ENCODE data around the gene FARS2. TPM values are rescaled to one million over a fixed set of nuclear protein-coding genes. Genes with fewer than 3 reads are reported as not detected.
A peak's percentile ranks its signal among the peaks of the same experiment; 100 is the strongest.

Gene FARS2
- total RNA-seq, 2 experiments from 2014 or later: 13.8 to 14.3 TPM

- Histone ChIP-seq H3K36me3 (ENCODE audit: insufficient read depth, low read length) (no peaks in the 10 kb centered on the region), H3K27ac (ENCODE audit: low read depth, low read length, poor library complexity, severe bottlenecking) (no peak overlapping the region), H2AFZ (ENCODE audit: low read length) (no peak overlapping the region), H3K4me1 (ENCODE audit: insufficient read depth, low read length, poor library complexity, severe bottlenecking) (peaks cover 7% of the 10 kb centered on the region), H3K4me3 (ENCODE audit: low read depth, low read length, poor library complexity, severe bottlenecking) (no peak overlapping the region), H3K4me2 (ENCODE audit: low read length) (no peak overlapping the region), H4K20me1 (ENCODE audit: insufficient read depth, low read length) (peaks cover 9% of the 10 kb centered on the region; the same call in 1 of the 2 replicates), H3K9me2 (ENCODE audit: insufficient read depth, low read length) (no peaks in the 10 kb centered on the region), H3K79me2 (ENCODE audit: insufficient read depth, low read depth, low read length) (no peaks in the 10 kb centered on the region), H3K9me3 (ENCODE audit: low read length) (no peaks in the 10 kb centered on the region)
- DNase-seq (ENCODE audit: low spot score): no peak
- ChIA-PET CTCF (ENCODE audit: unreplicated experiment) (interaction anchor here (1.5 kb wide), 1 partner anchor 159 kb away, joined by 6 read pairs; no protein-coding TSS in a partner anchor), POLR2A (interaction anchor here (0.5 to 1.5 kb wide), 3 partner anchors 11 to 28 kb away, joined by 3 to 5 read pairs (median 3); no protein-coding TSS in a partner anchor)
- no peak for TF ChIP-seq EZH2phosphoT487 (IDR thresholded peaks at IDR 0.05; ENCODE audit: borderline replicate concordance, low read depth, low read length)
- no peak for TF ChIP-seq CTCF (conservative IDR thresholded peaks at IDR 0.05; ENCODE audit: low read length)
- no TSS peak for BruUV-seq (replicated peaks)
- intact Hi-C loops (cut with micrococcal nuclease; ENCODE audit: unreplicated experiment): loop anchor here (5.0 kb wide), 1 partner anchor 90 kb away; no protein-coding TSS in a partner anchor
These were observed 41.1 kb downstream of the FARS2 start for GRCh38 chr6:5302220-5302946.

DNA sequence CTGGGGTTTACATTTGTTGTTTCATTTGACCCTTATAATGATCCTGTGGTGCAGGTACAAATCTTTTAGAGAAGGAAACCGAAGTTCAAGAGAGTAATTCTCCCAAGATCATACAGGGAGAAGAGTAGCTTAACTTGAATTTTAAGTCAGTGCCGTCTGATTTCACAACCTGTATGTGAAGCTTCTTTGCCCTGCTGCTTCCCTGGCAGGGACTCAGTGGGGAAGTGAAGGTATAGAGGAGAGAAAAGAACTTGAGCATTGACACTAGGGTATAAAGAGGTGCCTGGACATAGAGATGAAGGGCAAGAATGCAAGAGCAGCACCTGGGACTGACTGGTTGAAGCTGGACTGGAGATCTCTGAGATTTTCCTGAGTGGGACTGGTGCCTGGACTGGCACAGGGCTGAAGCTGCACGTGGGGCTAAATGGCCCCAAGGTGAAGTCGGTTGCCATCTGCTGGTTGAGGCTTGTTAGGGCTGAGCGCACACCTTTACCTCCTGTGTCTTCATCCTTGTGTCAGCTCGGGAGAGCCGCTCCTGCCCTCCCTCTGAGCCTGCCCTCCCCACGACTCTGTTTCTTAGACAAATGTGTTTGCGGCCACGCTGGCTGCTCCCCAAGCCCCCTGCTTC lies 41.8 kb downstream of the FARS2 start:
- peaks cover 7% of the 10 kb centered on the region for H3K4me1 ChIP-seq (ENCODE audit: insufficient read depth, low read length, poor library complexity, severe bottlenecking)
- BruUV-seq (replicated peaks): no TSS peak
- no peaks in the 10 kb centered on the region for H3K79me2 ChIP-seq (ENCODE audit: insufficient read depth, low read depth, low read length)
- H3K9me2 ChIP-seq (ENCODE audit: insufficient read depth, low read length): no peaks in the 10 kb centered on the region
- ChIA-PET POLR2A (interaction anchor here (0.5 to 1.5 kb wide), 4 partner anchors 12 to 156 kb away, joined by 3 to 5 read pairs (median 4); no protein-coding TSS in a partner anchor), CTCF (ENCODE audit: unreplicated experiment) (interaction anchor here (0.6 to 1.5 kb wide), 2 partner anchors 159 to 168 kb away, joined by 3 to 6 read pairs; no protein-coding TSS in a partner anchor)
- no peak for TF ChIP-seq EZH2phosphoT487 (IDR thresholded peaks at IDR 0.05; ENCODE audit: borderline replicate concordance, low read depth, low read length)
- peak; percentile 74 for TF ChIP-seq CTCF (conservative IDR thresholded peaks at IDR 0.05; ENCODE audit: low read length)
- H3K9me3 ChIP-seq (ENCODE audit: low read length): no peaks in the 10 kb centered on the region
- H4K20me1 ChIP-seq (ENCODE audit: insufficient read depth, low read length): peaks cover 10% of the 10 kb centered on the region; the same call in 1 of the 2 replicates
- intact Hi-C loops (cut with micrococcal nuclease; ENCODE audit: unreplicated experiment): loop anchor here (1.0 to 5.0 kb wide), 2 partner anchors 91 to 160 kb away; no protein-coding TSS in a partner anchor
- DNase-seq (ENCODE audit: low spot score): peak; percentile 59
- no peak overlapping the region for H3K4me3 ChIP-seq (ENCODE audit: low read depth, low read length, poor library complexity, severe bottlenecking)
- H3K36me3 ChIP-seq (ENCODE audit: insufficient read depth, low read length): no peaks in the 10 kb centered on the region
- H2AFZ ChIP-seq (ENCODE audit: low read length): no peak overlapping the region
- H3K27ac ChIP-seq (ENCODE audit: low read depth, low read length, poor library complexity, severe bottlenecking): no peak overlapping the region
- no peak overlapping the region for H3K4me2 ChIP-seq (ENCODE audit: low read length)
